ENCODE measurements around the gene CCDC57.

GRCh38 chr17:82222816-82223215 lies 10.2 kb upstream of the CCDC57 start:
- no peak for TF ChIP-seq CTCF (optimal IDR thresholded peaks at IDR 0.05 in 1 of 3, IDR thresholded peaks at IDR 0.05 in 1 of 3, conservative IDR thresholded peaks at IDR 0.05 in 1 of 3; ENCODE audit: extremely low read depth in 1 of 3, insufficient read depth in 2 of 3, low read length in 3 of 3)
- no peak for TF ChIP-seq EZH2 (IDR thresholded peaks at IDR 0.05; ENCODE audit: low read length)

Measured in keratinocyte (primary cell).